Liver (tissue), 9 donors: ENCODE data around the gene PIGH. TPM values are rescaled to one million over a fixed set of nuclear protein-coding genes. Genes with fewer than 3 reads are reported as not detected.

Experiments
- DNase-seq: peaks from one replicate; pipeline ENCODE4 v3.0.0-alpha.2; 2017; ENCODE audit warnings: low spot score
- H3K27ac ChIP-seq, 2 donors: one replicate each; pipeline ENCODE4 v1.7.0; 2013; ENCODE audit warnings: inconsistent platforms in 2 of 2, low read length in 2 of 2, control low read depth in 1 of 2, low read depth in 1 of 2, mild to moderate bottlenecking in 1 of 2
- H3K27me3 ChIP-seq, 4 donors: one replicate each; pipeline versions ENCODE4 v1.6.1 to v1.7.0; 2013; ENCODE audit warnings: low read length in 3 of 4, inconsistent platforms in 1 of 4, mild to moderate bottlenecking in 1 of 4, moderate library complexity in 1 of 4; ENCODE audit not compliant: control insufficient read depth in 4 of 4, insufficient read depth in 4 of 4
- H3K36me3 ChIP-seq, 4 donors: one replicate each; pipeline versions ENCODE4 v1.6.1 to v1.7.0; 2013; ENCODE audit warnings: low read length in 3 of 4, mild to moderate bottlenecking in 3 of 4, low read depth in 1 of 4, moderate library complexity in 1 of 4; ENCODE audit not compliant: control insufficient read depth in 4 of 4, insufficient read depth in 3 of 4
- H3K4me1 ChIP-seq, 4 donors: one replicate each; pipeline versions ENCODE4 v1.6.1 to v1.7.0; 2013; ENCODE audit warnings: low read length in 3 of 4, mild to moderate bottlenecking in 3 of 4, moderate library complexity in 1 of 4; ENCODE audit not compliant: control insufficient read depth in 4 of 4, insufficient read depth in 4 of 4
- H3K4me3 ChIP-seq, 3 donors: one replicate each; pipeline versions ENCODE4 v1.6.1 to v1.7.0; 2013; ENCODE audit warnings: low read length in 3 of 3, control low read depth in 1 of 3, low read depth in 1 of 3, mild to moderate bottlenecking in 1 of 3
- H3K9ac ChIP-seq, 2 donors: one replicate each; pipeline ENCODE4 v1.7.0; 2013; ENCODE audit warnings: low read length in 2 of 2, mild to moderate bottlenecking in 2 of 2, moderate library complexity in 2 of 2, control low read depth in 1 of 2, low read depth in 1 of 2
- H3K9me3 ChIP-seq, 4 donors: one replicate each; pipeline versions ENCODE4 v1.6.1 to v1.7.0; 2013; ENCODE audit warnings: low read length in 3 of 4; ENCODE audit not compliant: control insufficient read depth in 4 of 4
- ATF3 ChIP-seq: IDR thresholded peaks from 2 replicates; pipeline ENCODE4 v1.6.1; 2016; ENCODE audit warnings: antibody characterized with exemption
- EGR1 ChIP-seq, 2 donors: IDR thresholded peaks; 2 replicates each; pipeline ENCODE4 v1.6.1; 2016 to 2018; ENCODE audit warnings: antibody characterized with exemption in 2 of 2, low read depth in 2 of 2
- FOXA2 ChIP-seq: IDR thresholded peaks from 2 replicates; pipeline ENCODE4 v1.6.1; 2016; ENCODE audit warnings: antibody characterized with exemption
- GABPA ChIP-seq, 2 donors: IDR thresholded peaks in 1 of 2; conservative IDR thresholded peaks in 1 of 2; 2 replicates each; pipeline ENCODE4 v1.6.1; 2016; ENCODE audit warnings: antibody characterized with exemption in 2 of 2, mild to moderate bottlenecking in 1 of 2, moderate library complexity in 1 of 2
- HNF4A ChIP-seq, 2 donors: conservative IDR thresholded peaks; 2 replicates each; pipeline ENCODE4 v1.6.1; 2016; ENCODE audit warnings: antibody characterized with exemption in 2 of 2, mild to moderate bottlenecking in 2 of 2
- JUND ChIP-seq, 2 donors: IDR thresholded peaks; 2 replicates each; pipeline ENCODE4 v1.6.1; 2016; ENCODE audit warnings: antibody characterized with exemption in 2 of 2
- MAX ChIP-seq: IDR thresholded peaks from 2 replicates; pipeline ENCODE4 v1.6.1; 2016; ENCODE audit warnings: antibody characterized with exemption
- RAD21 ChIP-seq, 2 donors: IDR thresholded peaks; 2 replicates each; pipeline ENCODE4 v1.6.1; 2016; ENCODE audit warnings: antibody characterized with exemption in 2 of 2, mild to moderate bottlenecking in 2 of 2
- REST ChIP-seq: IDR thresholded peaks from 2 replicates; pipeline ENCODE4 v1.6.1; 2016; ENCODE audit warnings: antibody characterized with exemption, mild to moderate bottlenecking
- RXRA ChIP-seq, 2 donors: IDR thresholded peaks; 2 replicates each; pipeline ENCODE4 v1.6.1; 2017 to 2018; ENCODE audit warnings: antibody characterized with exemption in 2 of 2, mild to moderate bottlenecking in 1 of 2
- SP1 ChIP-seq: IDR thresholded peaks from 2 replicates; pipeline ENCODE4 v1.6.1; 2018; ENCODE audit warnings: antibody characterized with exemption, mild to moderate bottlenecking
- TAF1 ChIP-seq: conservative IDR thresholded peaks from 2 replicates; pipeline ENCODE4 v1.6.1; 2016; ENCODE audit warnings: antibody characterized with exemption, mild to moderate bottlenecking
- YY1 ChIP-seq: IDR thresholded peaks from 2 replicates; pipeline ENCODE4 v1.6.1; 2016; ENCODE audit warnings: antibody characterized with exemption, mild to moderate bottlenecking
- WGBS: extraction: QIAGEN DNeasy Blood & Tissue Kit; methylation state at CpG from one replicate; pipeline ENCODE4 v1.1.7; 2013; 5-methylcytosine and 5-hydroxymethylcytosine counted together
- polyA plus RNA-seq, 2 donors: library from polyadenylated mRNA; stranded (reverse) in 1 of 2; unstranded in 1 of 2; fragments of 200-250 nt in 1 of 2; fragments of >200 nt in 1 of 2; fragmentation: Nextera tagmentation in 1 of 2; extraction: Ambion mirVana in 1 of 2; gene quantifications; one replicate each; pipeline versions ENCODE4 v1.2.1 to v1.2.3, GENCODE V29; 2013 to 2015
- total RNA-seq, 2 donors: library from RNA; depleted of rRNA; stranded (reverse); fragments of >200 nt; gene quantifications; one replicate each; pipeline ENCODE4 v1.2.3, GENCODE V29; 2014
- TF ChIP-seq, protein P1 (sequence below): fragments of 150-350 bp; IDR thresholded peaks from 2 replicates; pipeline ENCODE4 v1.5.1; 2017; ENCODE audit warnings: improper control_type of control experiment, low read depth, low read length; ENCODE audit not compliant: missing input control
- donor health status: healthy.
- donor health status: healthy.
- donor health status: healthy.
- donor health status: healthy.
- donor health status: healthy.

The PIGH gene
- total and polyA plus RNA-seq, 4 donors: 14.2 to 36.1 (median 21.7) TPM

DNA sequence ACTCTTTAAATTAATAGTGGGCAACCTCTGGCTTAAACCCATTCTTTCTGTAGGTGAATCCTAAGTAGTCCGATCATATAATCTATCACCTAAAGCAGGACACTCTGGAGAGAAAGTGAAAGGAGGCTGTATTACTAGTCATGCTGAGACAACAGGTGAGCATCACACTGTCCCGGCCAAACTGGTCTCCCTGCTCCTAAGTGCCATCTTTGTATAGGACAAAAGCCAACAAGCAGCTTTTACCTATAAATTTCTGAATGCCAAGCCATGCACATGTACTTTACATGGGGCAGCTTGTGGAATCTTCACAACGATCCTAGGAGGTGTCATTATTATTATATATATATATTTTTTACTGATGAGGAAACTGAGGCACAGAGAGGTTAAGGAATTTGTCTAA, 48.9 kb downstream of the PIGH start:
- no peaks in the 10 kb centered on the region for H3K36me3 ChIP-seq
- no peaks in the 10 kb centered on the region for H3K9me3 ChIP-seq
- no peak overlapping the region for H3K27ac ChIP-seq
- no peaks in the 10 kb centered on the region for H3K4me1 ChIP-seq
- WGBS: 92% methylated on average over 3 of the region's 3 CpGs
- no peak overlapping the region for H3K9ac ChIP-seq
- H3K27me3 ChIP-seq: no peaks in the 10 kb centered on the region
- no peak for DNase-seq
- TF ChIP-seq TAF1 (no peak), GABPA (IDR thresholded peaks at IDR 0.05 in 1 of 2, conservative IDR thresholded peaks at IDR 0.05 in 1 of 2) (no peak), MAX (no peak), FOXA2 (no peak), ATF3 (no peak), RXRA (IDR thresholded peaks at IDR 0.05) (no peak)
- TF ChIP-seq, protein P1, sequence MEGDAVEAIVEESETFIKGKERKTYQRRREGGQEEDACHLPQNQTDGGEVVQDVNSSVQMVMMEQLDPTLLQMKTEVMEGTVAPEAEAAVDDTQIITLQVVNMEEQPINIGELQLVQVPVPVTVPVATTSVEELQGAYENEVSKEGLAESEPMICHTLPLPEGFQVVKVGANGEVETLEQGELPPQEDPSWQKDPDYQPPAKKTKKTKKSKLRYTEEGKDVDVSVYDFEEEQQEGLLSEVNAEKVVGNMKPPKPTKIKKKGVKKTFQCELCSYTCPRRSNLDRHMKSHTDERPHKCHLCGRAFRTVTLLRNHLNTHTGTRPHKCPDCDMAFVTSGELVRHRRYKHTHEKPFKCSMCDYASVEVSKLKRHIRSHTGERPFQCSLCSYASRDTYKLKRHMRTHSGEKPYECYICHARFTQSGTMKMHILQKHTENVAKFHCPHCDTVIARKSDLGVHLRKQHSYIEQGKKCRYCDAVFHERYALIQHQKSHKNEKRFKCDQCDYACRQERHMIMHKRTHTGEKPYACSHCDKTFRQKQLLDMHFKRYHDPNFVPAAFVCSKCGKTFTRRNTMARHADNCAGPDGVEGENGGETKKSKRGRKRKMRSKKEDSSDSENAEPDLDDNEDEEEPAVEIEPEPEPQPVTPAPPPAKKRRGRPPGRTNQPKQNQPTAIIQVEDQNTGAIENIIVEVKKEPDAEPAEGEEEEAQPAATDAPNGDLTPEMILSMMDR: no peak
- no peak overlapping the region for H3K4me3 ChIP-seq

- 93% methylated on average over 4 of the region's 4 CpGs for WGBS
- Histone ChIP-seq H3K4me1 (no peaks in the 10 kb centered on the region), H3K27me3 (no peaks in the 10 kb centered on the region), H3K4me3 (no peak overlapping the region), H3K36me3 (no peaks in the 10 kb centered on the region), H3K9me3 (no peaks in the 10 kb centered on the region), H3K9ac (no peak overlapping the region), H3K27ac (no peak overlapping the region)
- TF ChIP-seq ATF3 (no peak), REST (no peak), JUND (IDR thresholded peaks at IDR 0.05) (no peak), YY1 (no peak), SP1 (no peak), RXRA (IDR thresholded peaks at IDR 0.05) (no peak), RAD21 (IDR thresholded peaks at IDR 0.05) (no peak), HNF4A (conservative IDR thresholded peaks at IDR 0.05) (no peak), GABPA (IDR thresholded peaks at IDR 0.05 in 1 of 2, conservative IDR thresholded peaks at IDR 0.05 in 1 of 2) (no peak), EGR1 (IDR thresholded peaks at IDR 0.05; ENCODE audit: low read depth in 2 of 2) (no peak)
- no peak for DNase-seq
Measured at GRCh38 chr14:67549734-67550133, 50.3 kb downstream of the PIGH start.
